NB4 (cell line): ENCODE results near the gene EMC8.

Experiments used
- POLR2A ChIP-seq: IDR thresholded peaks from 2 replicates; pipeline ENCODE4 v1.6.1; 2011; ENCODE audit warnings: mild to moderate bottlenecking; ENCODE audit not compliant: insufficient read length; ENCODE audit errors: extremely low read depth
- TF ChIP-seq, protein P1 (sequence below): IDR thresholded peaks from one replicate; pipeline ENCODE4 v1.5.1; 2012; ENCODE audit warnings: low read depth, low read length

DNA sequence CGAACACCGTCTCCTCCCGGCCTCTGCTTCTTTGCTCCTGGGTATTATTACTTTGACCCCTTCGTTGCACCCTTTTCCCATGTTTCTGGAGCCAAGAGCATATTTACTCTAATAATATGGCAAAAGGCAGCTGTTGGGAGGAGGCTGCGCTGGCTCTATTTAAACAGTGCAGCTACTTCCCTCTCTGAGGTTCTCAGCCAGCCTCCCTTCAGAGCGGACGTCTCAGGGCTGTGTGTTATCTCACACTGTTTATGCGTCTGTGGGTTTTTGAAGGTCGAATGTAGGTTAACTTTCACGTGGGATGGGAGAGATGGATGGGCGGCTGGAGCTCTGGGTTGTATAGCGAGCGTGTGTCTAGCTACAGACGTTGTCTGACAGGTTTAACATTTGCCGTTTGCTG lies 45.4 kb upstream of the EMC8 start:
- TF ChIP-seq POLR2A = no peak
- TF ChIP-seq, protein P1, sequence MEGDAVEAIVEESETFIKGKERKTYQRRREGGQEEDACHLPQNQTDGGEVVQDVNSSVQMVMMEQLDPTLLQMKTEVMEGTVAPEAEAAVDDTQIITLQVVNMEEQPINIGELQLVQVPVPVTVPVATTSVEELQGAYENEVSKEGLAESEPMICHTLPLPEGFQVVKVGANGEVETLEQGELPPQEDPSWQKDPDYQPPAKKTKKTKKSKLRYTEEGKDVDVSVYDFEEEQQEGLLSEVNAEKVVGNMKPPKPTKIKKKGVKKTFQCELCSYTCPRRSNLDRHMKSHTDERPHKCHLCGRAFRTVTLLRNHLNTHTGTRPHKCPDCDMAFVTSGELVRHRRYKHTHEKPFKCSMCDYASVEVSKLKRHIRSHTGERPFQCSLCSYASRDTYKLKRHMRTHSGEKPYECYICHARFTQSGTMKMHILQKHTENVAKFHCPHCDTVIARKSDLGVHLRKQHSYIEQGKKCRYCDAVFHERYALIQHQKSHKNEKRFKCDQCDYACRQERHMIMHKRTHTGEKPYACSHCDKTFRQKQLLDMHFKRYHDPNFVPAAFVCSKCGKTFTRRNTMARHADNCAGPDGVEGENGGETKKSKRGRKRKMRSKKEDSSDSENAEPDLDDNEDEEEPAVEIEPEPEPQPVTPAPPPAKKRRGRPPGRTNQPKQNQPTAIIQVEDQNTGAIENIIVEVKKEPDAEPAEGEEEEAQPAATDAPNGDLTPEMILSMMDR = no peak
